Measurements from ENCODE around the gene RNF6. TPM values are rescaled to one million over a fixed set of nuclear protein-coding genes. Genes with fewer than 3 reads are reported as not detected.

RNF6 gene
- polyA plus RNA-seq (2013) = 43.4 TPM

DNA sequence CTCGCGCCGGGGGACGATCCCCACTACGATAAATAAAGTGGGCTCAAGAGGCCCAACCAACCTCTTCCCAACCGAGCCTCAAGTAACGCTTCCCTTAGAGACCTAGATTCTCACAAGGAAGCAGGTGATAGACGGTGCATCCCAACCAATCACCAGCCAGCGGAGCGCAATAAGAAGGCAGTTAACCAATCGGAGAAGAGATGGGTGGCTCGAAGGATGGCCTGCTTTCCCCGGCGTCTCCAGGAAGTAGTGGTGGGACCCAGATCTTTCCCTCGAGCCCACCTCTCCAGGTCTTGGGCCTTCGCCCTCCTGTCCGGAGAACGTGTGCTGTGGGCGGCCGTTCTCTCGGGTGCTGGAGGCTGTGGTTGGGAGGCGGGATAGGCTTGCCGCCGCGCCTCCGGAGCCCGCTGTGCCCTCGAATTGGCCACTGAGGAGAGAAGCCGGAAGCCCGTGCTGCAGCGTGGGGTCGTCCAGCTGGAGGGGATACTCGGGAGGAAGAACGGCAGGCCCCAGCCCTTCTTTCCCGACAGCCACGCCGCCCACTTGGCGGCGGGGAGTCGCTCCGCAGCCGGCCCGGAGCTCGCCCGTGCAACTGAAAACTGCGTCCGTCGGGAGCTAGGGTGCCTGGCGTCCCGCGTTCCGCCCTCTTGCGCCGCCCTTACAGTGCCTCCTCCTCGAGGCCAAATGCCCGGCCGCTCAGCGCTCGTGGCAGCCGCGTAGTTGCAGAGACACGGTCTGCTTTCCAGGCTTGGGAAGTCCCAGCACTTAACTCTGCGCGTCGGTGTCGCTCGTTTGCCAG lies at the start of gene RNF6:
Gene RNF6, minus strand, starts transcription at position 594 of the 799 bp plus-strand sequence. CDS start 2,665 bp downstream, outside the sequence.
- Histone ChIP-seq H3K36me3 (ENCODE audit: control insufficient read depth in 4 of 4, insufficient read depth in 4 of 4, low read length in 3 of 4) (peaks cover 11 to 32% (median 24%) of the 10 kb centered on the region in 4 experiments), H3K4me1 (ENCODE audit: control extremely low read depth in 1 of 4, control insufficient read depth in 4 of 4, insufficient read depth in 4 of 4, low read length in 3 of 4) (peaks cover 14 to 24% (median 22%) of the 10 kb centered on the region in 4 experiments), H3K4me3 (ENCODE audit: control insufficient read depth in 1 of 7, extremely low read depth in 1 of 7, insufficient read depth in 4 of 7, low read depth in 2 of 7, low read length in 6 of 7) (peak within 1 kb of the TSS; percentile 85 to 99 (median 94)), H3K9me3 (ENCODE audit: control extremely low read depth in 1 of 5, control insufficient read depth in 4 of 5, insufficient read depth in 2 of 5, low read depth in 1 of 5, low read length in 4 of 5) (no peaks in the 10 kb centered on the region), H3K27me3 (replicated peaks in 2 of 5; ENCODE audit: control insufficient read depth in 4 of 5, insufficient read depth in 5 of 5, low read length in 4 of 5) (no peaks in the 10 kb centered on the region), H3K27ac (ENCODE audit: insufficient read depth in 1 of 2, low read depth in 1 of 2, low read length in 2 of 2, poor library complexity in 1 of 2, severe bottlenecking in 2 of 2) (peak within 1 kb of the TSS; percentile 94 to 97)
- peak; percentile 98 to 99 (median 98) for DNase-seq
- under 1% methylated on average over 67 of the region's 67 CpGs for WGBS (ENCODE audit: insufficient coverage)
- ChIA-PET POLR2A (interaction anchor here (0.9 to 1.4 kb wide), 3 partner anchors 29 to 35 kb away, joined by 3 to 5 read pairs (median 4); no protein-coding TSS in a partner anchor), CTCF (interaction anchor here (1.4 to 1.9 kb wide), 2 partner anchors 33 to 35 kb away, joined by 3 to 4 read pairs; no protein-coding TSS in a partner anchor)

GRCh38 chr13:26270707-26271106 lies 48.6 kb upstream of the RNF6 start:
- no peak for DNase-seq
- Histone ChIP-seq H3K4me1 (ENCODE audit: control extremely low read depth in 1 of 4, control insufficient read depth in 4 of 4, insufficient read depth in 4 of 4, low read length in 3 of 4) (no peaks in the 10 kb centered on the region), H3K27me3 (replicated peaks in 2 of 5; ENCODE audit: control insufficient read depth in 4 of 5, insufficient read depth in 5 of 5, low read length in 4 of 5) (no peaks in the 10 kb centered on the region), H3K27ac (ENCODE audit: insufficient read depth in 1 of 2, low read depth in 1 of 2, low read length in 2 of 2, poor library complexity in 1 of 2, severe bottlenecking in 2 of 2) (no peak overlapping the region), H3K36me3 (ENCODE audit: control insufficient read depth in 4 of 4, insufficient read depth in 4 of 4, low read length in 3 of 4) (no peaks in the 10 kb centered on the region), H3K9me3 (ENCODE audit: control extremely low read depth in 1 of 5, control insufficient read depth in 4 of 5, insufficient read depth in 2 of 5, low read depth in 1 of 5, low read length in 4 of 5) (peaks cover 0 to 2% (median 0%) of the 10 kb centered on the region in 5 experiments), H3K4me3 (ENCODE audit: control insufficient read depth in 1 of 7, extremely low read depth in 1 of 7, insufficient read depth in 4 of 7, low read depth in 2 of 7, low read length in 6 of 7) (no peak overlapping the region)
- POLR2A ChIA-PET = no interaction called here
- CTCF ChIA-PET = no interaction called here
- WGBS (ENCODE audit: insufficient coverage) = 100% methylated on average over 1 of the region's 3 CpGs

GRCh38 chr13:26266311-26266710 lies 44.2 kb upstream of the RNF6 start:
- WGBS (ENCODE audit: insufficient coverage) = 95% methylated on average over 2 of the region's 3 CpGs
- H3K9me3 ChIP-seq (ENCODE audit: control extremely low read depth in 1 of 5, control insufficient read depth in 4 of 5, insufficient read depth in 2 of 5, low read depth in 1 of 5, low read length in 4 of 5) = peaks cover 0 to 4% (median 0%) of the 10 kb centered on the region in 5 experiments
- no peaks in the 10 kb centered on the region for H3K36me3 ChIP-seq (ENCODE audit: control insufficient read depth in 4 of 4, insufficient read depth in 4 of 4, low read length in 3 of 4)
- no peaks in the 10 kb centered on the region for H3K4me1 ChIP-seq (ENCODE audit: control extremely low read depth in 1 of 4, control insufficient read depth in 4 of 4, insufficient read depth in 4 of 4, low read length in 3 of 4)
- no peak for DNase-seq
- ChIA-PET CTCF (interaction anchor here (1.1 to 1.2 kb wide), 2 partner anchors 11 to 81 kb away, joined by 3 to 4 read pairs; no protein-coding TSS in a partner anchor), POLR2A (no interaction called here)
- H3K4me3 ChIP-seq (ENCODE audit: control insufficient read depth in 1 of 7, extremely low read depth in 1 of 7, insufficient read depth in 4 of 7, low read depth in 2 of 7, low read length in 6 of 7) = no peak overlapping the region
- H3K27me3 ChIP-seq (replicated peaks in 2 of 5; ENCODE audit: control insufficient read depth in 4 of 5, insufficient read depth in 5 of 5, low read length in 4 of 5) = no peaks in the 10 kb centered on the region
- H3K27ac ChIP-seq (ENCODE audit: insufficient read depth in 1 of 2, low read depth in 1 of 2, low read length in 2 of 2, poor library complexity in 1 of 2, severe bottlenecking in 2 of 2) = no peak overlapping the region

DNA sequence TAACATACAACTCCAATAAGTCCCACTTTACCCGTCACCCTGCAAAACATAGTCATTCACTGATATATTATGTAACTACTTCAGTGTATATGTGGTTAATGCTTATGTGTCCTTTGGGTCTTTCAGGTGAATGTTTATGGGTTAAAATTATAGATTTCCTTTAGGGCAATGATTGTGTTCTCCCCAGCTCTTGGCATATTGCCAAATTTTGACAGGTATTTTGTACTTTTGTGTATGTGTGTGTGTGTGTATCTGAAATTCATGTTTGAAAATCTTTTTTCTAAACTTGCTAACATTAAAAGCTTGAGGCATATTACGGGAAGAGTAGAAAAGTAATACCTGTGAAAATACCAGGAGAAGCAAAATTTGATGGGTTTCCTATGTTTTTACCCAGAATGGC lies 40.0 kb upstream of the RNF6 start:
- WGBS (ENCODE audit: insufficient coverage) = no CpG with 5 or more reads among the region's 2 CpGs
- POLR2A ChIA-PET = no interaction called here
- no peaks in the 10 kb centered on the region for H3K27me3 ChIP-seq (replicated peaks in 2 of 5; ENCODE audit: control insufficient read depth in 4 of 5, insufficient read depth in 5 of 5, low read length in 4 of 5)
- no peak for DNase-seq
- no peak overlapping the region for H3K4me3 ChIP-seq (ENCODE audit: control insufficient read depth in 1 of 7, extremely low read depth in 1 of 7, insufficient read depth in 4 of 7, low read depth in 2 of 7, low read length in 6 of 7)
- peaks cover 0 to 2% (median 0%) of the 10 kb centered on the region in 5 experiments for H3K9me3 ChIP-seq (ENCODE audit: control extremely low read depth in 1 of 5, control insufficient read depth in 4 of 5, insufficient read depth in 2 of 5, low read depth in 1 of 5, low read length in 4 of 5)
- H3K4me1 ChIP-seq (ENCODE audit: control extremely low read depth in 1 of 4, control insufficient read depth in 4 of 4, insufficient read depth in 4 of 4, low read length in 3 of 4) = no peaks in the 10 kb centered on the region
- CTCF ChIA-PET = no interaction called here
- no peak overlapping the region for H3K27ac ChIP-seq (ENCODE audit: insufficient read depth in 1 of 2, low read depth in 1 of 2, low read length in 2 of 2, poor library complexity in 1 of 2, severe bottlenecking in 2 of 2)
- no peaks in the 10 kb centered on the region for H3K36me3 ChIP-seq (ENCODE audit: control insufficient read depth in 4 of 4, insufficient read depth in 4 of 4, low read length in 3 of 4)

DNA sequence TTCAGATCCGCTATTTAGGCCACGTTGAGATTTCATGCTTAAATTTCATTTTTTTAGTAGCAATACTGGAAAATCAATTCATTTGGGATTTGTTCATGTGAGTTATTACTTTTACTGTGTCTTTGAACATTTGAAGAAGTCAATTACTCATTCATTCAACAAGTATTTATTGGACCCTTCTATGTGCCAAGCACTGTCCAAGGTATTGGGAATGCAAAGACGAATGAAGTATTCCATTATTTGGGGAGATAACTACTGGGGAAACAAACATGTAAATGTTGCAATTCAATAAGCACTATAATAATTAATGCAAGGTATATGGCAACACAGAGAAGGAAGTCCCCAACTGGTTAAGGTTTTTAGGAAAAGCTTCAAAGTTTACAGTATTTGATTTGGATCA lies 37.5 kb upstream of the RNF6 start:
- Histone ChIP-seq H3K4me3 (ENCODE audit: control insufficient read depth in 1 of 7, extremely low read depth in 1 of 7, insufficient read depth in 4 of 7, low read depth in 2 of 7, low read length in 6 of 7) (no peak overlapping the region), H3K27ac (ENCODE audit: insufficient read depth in 1 of 2, low read depth in 1 of 2, low read length in 2 of 2, poor library complexity in 1 of 2, severe bottlenecking in 2 of 2) (no peak overlapping the region), H3K4me1 (ENCODE audit: control extremely low read depth in 1 of 4, control insufficient read depth in 4 of 4, insufficient read depth in 4 of 4, low read length in 3 of 4) (peaks cover 6 to 16% (median 8%) of the 10 kb centered on the region in 4 experiments), H3K9me3 (ENCODE audit: control extremely low read depth in 1 of 5, control insufficient read depth in 4 of 5, insufficient read depth in 2 of 5, low read depth in 1 of 5, low read length in 4 of 5) (peaks cover 0 to 2% (median 0%) of the 10 kb centered on the region in 5 experiments), H3K27me3 (replicated peaks in 2 of 5; ENCODE audit: control insufficient read depth in 4 of 5, insufficient read depth in 5 of 5, low read length in 4 of 5) (no peaks in the 10 kb centered on the region), H3K36me3 (ENCODE audit: control insufficient read depth in 4 of 4, insufficient read depth in 4 of 4, low read length in 3 of 4) (no peaks in the 10 kb centered on the region)
- WGBS (ENCODE audit: insufficient coverage) = no CpG with 5 or more reads among the region's 3 CpGs
- CTCF ChIA-PET = no interaction called here
- POLR2A ChIA-PET = no interaction called here
- DNase-seq = no peak

GRCh38 chr13:26257049-26257448 lies 34.9 kb upstream of the RNF6 start:
- ChIA-PET CTCF (no interaction called here), POLR2A (no interaction called here)
- H3K9me3 ChIP-seq (ENCODE audit: control extremely low read depth in 1 of 5, control insufficient read depth in 4 of 5, insufficient read depth in 2 of 5, low read depth in 1 of 5, low read length in 4 of 5) = no peaks in the 10 kb centered on the region
- DNase-seq = no peak
- H3K4me3 ChIP-seq (ENCODE audit: control insufficient read depth in 1 of 7, extremely low read depth in 1 of 7, insufficient read depth in 4 of 7, low read depth in 2 of 7, low read length in 6 of 7) = no peak overlapping the region
- peaks cover 6 to 19% (median 8%) of the 10 kb centered on the region in 4 experiments for H3K4me1 ChIP-seq (ENCODE audit: control extremely low read depth in 1 of 4, control insufficient read depth in 4 of 4, insufficient read depth in 4 of 4, low read length in 3 of 4)
- H3K27me3 ChIP-seq (replicated peaks in 2 of 5; ENCODE audit: control insufficient read depth in 4 of 5, insufficient read depth in 5 of 5, low read length in 4 of 5) = no peaks in the 10 kb centered on the region
- 100% methylated on average over 1 of the region's 2 CpGs for WGBS (ENCODE audit: insufficient coverage)
- H3K36me3 ChIP-seq (ENCODE audit: control insufficient read depth in 4 of 4, insufficient read depth in 4 of 4, low read length in 3 of 4) = no peaks in the 10 kb centered on the region
- H3K27ac ChIP-seq (ENCODE audit: insufficient read depth in 1 of 2, low read depth in 1 of 2, low read length in 2 of 2, poor library complexity in 1 of 2, severe bottlenecking in 2 of 2) = no peak overlapping the region

DNA sequence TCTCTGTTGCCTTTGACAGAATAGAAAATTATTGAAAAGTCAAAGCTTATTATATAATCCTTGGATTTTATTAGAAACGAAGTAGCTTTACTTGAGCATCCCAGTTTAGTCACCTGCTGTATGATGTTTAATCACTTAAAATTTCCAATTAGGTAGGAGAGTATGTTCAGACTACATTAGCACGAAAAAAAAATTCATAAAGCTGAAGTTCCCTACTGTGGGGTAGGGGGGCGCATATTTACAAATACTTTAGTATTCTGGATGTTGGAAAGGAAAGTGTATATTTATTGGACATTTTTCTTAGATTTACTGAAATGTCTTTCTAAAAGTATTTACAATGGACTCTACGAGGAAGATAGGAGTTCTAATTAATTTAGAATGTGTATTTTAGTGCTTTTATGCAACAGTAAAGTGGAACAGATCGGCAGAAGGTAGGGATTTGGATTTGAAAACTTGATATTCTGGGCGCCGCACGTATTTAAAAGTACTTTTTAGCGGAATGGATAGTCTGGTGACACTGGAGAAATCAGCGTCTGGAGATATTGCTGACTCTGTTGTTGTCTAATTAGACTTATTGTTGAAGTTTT lies 33.7 kb upstream of the RNF6 start:
- H3K9me3 ChIP-seq (ENCODE audit: control extremely low read depth in 1 of 5, control insufficient read depth in 4 of 5, insufficient read depth in 2 of 5, low read depth in 1 of 5, low read length in 4 of 5) = no peaks in the 10 kb centered on the region
- no peaks in the 10 kb centered on the region for H3K27me3 ChIP-seq (replicated peaks in 2 of 5; ENCODE audit: control insufficient read depth in 4 of 5, insufficient read depth in 5 of 5, low read length in 4 of 5)
- 88% methylated on average over 6 of the region's 10 CpGs for WGBS (ENCODE audit: insufficient coverage)
- peak overlapping the region in 6 of 7 experiments; percentile 83 to 95 (median 90) for H3K4me3 ChIP-seq (ENCODE audit: control insufficient read depth in 1 of 7, extremely low read depth in 1 of 7, insufficient read depth in 4 of 7, low read depth in 2 of 7, low read length in 6 of 7)
- DNase-seq = peak; percentile 46 to 63 (median 54)
- POLR2A ChIA-PET = interaction anchor here (0.9 kb wide), 1 partner anchor 34 kb away, joined by 5 read pairs; the partner anchor contains the start of gene RNF6
- peak overlapping the region in 1 of 2 experiments; percentile 91 for H3K27ac ChIP-seq (ENCODE audit: insufficient read depth in 1 of 2, low read depth in 1 of 2, low read length in 2 of 2, poor library complexity in 1 of 2, severe bottlenecking in 2 of 2)
- H3K36me3 ChIP-seq (ENCODE audit: control insufficient read depth in 4 of 4, insufficient read depth in 4 of 4, low read length in 3 of 4) = no peaks in the 10 kb centered on the region
- CTCF ChIA-PET = interaction anchor here (1.2 to 1.7 kb wide), 7 partner anchors 11 to 330 kb away, joined by 3 to 4 read pairs (median 4); partner anchors contain the start of gene RNF6
- H3K4me1 ChIP-seq (ENCODE audit: control extremely low read depth in 1 of 4, control insufficient read depth in 4 of 4, insufficient read depth in 4 of 4, low read length in 3 of 4) = peaks cover 6 to 19% (median 8%) of the 10 kb centered on the region in 4 experiments
